BE2C (cell line): ENCODE measurements around the gene GHR.
"Not testable (repeated sequence)": the region's sequence is repeated elsewhere in the genome, so short reads cannot be mapped to it uniquely, and the experiment has no call there.

Experiments used
- DNase-seq: peaks from one replicate; pipeline ENCODE4 v3.0.0-alpha.2; 2020
- H3K27me3 ChIP-seq: fragments of 250-450 bp; sonication (Bioruptor Pico); 2 replicates; pipeline ENCODE4 v1.5.1; 2020; ENCODE audit warnings: mild to moderate bottlenecking
- H3K36me3 ChIP-seq: fragments of 250-450 bp; sonication (Bioruptor Pico); 2 replicates; pipeline ENCODE4 v1.5.1; 2020; ENCODE audit warnings: mild to moderate bottlenecking
- H3K4me1 ChIP-seq: fragments of 250-450 bp; sonication (Bioruptor Pico); 2 replicates; pipeline ENCODE4 v1.5.1; 2020
- H3K4me3 ChIP-seq: 2 replicates; pipeline ENCODE4 v1.5.1; 2011; ENCODE audit warnings: low read depth, low read length
- H3K9me3 ChIP-seq: fragments of 250-450 bp; sonication (Bioruptor Pico); 2 replicates; pipeline ENCODE4 v1.5.1; 2020
- TF ChIP-seq, protein P1 (sequence below): IDR thresholded peaks from 2 replicates; pipeline ENCODE4 v1.5.1; 2012; ENCODE audit warnings: mild to moderate bottlenecking, low read depth, low read length

GHR gene

DNA sequence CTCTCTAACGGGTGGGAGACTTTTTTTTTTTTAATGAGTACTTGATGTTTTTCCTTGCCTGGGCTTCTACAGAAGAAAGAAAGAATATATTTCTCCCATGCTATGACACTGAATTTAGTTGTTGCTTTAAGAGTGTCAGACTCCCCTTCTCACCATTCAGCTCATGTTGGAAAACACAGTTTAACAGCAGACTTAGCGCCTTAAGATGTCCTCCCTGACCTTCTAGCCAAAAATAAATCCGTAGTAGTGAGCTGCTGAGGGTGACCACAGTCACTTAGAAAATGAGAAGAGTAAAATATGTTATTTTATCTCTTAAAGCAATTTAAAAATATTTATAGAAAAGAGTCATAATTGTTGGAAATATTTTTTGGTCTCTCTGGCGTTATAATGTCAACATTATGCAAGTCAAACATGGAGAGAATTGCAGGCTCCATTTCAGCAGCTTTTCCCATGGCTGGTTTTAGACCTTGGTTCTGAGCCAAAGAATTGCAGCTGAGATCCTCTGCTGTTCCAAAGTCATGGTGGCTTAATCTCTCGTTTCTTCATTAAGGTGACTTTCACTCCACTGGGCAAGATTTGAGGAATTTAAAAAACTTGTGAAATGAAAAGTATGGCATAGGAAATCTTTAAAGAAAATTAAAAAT lies 143.5 kb downstream of the GHR start:
- DNase-seq, result no peak
- Histone ChIP-seq H3K36me3 (no peaks in the 10 kb centered on the region), H3K27me3 (no peaks in the 10 kb centered on the region), H3K4me1 (no peaks in the 10 kb centered on the region), H3K4me3 (no peak overlapping the region), H3K9me3 (no peaks in the 10 kb centered on the region)
- TF ChIP-seq, protein P1, sequence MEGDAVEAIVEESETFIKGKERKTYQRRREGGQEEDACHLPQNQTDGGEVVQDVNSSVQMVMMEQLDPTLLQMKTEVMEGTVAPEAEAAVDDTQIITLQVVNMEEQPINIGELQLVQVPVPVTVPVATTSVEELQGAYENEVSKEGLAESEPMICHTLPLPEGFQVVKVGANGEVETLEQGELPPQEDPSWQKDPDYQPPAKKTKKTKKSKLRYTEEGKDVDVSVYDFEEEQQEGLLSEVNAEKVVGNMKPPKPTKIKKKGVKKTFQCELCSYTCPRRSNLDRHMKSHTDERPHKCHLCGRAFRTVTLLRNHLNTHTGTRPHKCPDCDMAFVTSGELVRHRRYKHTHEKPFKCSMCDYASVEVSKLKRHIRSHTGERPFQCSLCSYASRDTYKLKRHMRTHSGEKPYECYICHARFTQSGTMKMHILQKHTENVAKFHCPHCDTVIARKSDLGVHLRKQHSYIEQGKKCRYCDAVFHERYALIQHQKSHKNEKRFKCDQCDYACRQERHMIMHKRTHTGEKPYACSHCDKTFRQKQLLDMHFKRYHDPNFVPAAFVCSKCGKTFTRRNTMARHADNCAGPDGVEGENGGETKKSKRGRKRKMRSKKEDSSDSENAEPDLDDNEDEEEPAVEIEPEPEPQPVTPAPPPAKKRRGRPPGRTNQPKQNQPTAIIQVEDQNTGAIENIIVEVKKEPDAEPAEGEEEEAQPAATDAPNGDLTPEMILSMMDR, result no peak

DNA sequence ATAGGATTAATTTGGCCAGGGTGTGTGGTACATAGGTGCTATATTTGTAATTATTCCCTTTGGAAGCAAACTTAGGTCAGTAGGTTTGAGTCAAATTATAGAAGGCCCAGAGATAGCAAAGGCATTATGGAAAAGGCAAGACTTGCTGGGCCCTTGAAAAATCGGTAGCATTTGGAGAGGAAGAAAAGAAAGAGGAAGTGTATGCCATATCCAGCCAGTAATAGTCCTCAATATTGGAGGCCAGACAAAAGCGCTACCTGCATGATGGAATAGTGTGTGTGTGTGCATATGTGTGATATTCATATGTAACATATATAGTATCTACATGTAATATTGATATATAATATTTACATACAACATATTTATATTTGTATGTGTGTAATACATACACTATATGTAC lies 146.1 kb downstream of the GHR start:
- Histone ChIP-seq H3K9me3 (no peaks in the 10 kb centered on the region), H3K4me1 (no peaks in the 10 kb centered on the region), H3K4me3 (no peak overlapping the region), H3K27me3 (no peaks in the 10 kb centered on the region), H3K36me3 (no peaks in the 10 kb centered on the region)
- no peak for DNase-seq
- TF ChIP-seq, protein P1, result no peak

DNA sequence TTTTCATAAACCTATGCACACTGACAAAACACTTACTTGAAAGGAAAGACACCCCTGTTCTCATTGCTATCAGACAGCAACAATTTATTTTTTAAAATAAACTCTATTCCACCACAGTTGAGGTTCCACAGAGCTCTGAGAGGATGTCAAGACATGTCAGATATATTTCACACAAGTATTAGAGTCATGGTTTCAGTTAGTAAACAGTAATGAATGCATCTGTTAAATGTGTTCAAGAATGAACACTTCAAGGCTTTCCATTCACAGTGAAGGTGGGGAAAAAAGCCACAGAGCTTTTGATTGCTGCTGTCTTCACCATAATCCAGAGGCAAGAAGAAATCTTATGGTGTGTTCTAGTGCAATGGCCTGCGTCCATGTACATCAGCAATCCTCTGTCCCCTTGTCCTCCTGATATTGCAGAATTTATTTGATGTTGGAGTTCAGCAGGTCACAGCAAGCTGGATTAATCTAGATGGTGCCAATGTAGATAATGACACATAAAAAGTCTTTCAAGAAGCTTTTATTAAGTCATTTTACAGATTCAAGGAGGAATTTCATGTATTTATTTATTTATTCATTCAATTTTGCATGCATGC lies 146.8 kb downstream of the GHR start:
- Histone ChIP-seq H3K27me3 (no peaks in the 10 kb centered on the region), H3K4me1 (no peaks in the 10 kb centered on the region), H3K36me3 (no peaks in the 10 kb centered on the region), H3K9me3 (no peaks in the 10 kb centered on the region; the same call in 1 of the 2 replicates), H3K4me3 (no peak overlapping the region)
- no peak for DNase-seq
- TF ChIP-seq, protein P1, result no peak

DNA sequence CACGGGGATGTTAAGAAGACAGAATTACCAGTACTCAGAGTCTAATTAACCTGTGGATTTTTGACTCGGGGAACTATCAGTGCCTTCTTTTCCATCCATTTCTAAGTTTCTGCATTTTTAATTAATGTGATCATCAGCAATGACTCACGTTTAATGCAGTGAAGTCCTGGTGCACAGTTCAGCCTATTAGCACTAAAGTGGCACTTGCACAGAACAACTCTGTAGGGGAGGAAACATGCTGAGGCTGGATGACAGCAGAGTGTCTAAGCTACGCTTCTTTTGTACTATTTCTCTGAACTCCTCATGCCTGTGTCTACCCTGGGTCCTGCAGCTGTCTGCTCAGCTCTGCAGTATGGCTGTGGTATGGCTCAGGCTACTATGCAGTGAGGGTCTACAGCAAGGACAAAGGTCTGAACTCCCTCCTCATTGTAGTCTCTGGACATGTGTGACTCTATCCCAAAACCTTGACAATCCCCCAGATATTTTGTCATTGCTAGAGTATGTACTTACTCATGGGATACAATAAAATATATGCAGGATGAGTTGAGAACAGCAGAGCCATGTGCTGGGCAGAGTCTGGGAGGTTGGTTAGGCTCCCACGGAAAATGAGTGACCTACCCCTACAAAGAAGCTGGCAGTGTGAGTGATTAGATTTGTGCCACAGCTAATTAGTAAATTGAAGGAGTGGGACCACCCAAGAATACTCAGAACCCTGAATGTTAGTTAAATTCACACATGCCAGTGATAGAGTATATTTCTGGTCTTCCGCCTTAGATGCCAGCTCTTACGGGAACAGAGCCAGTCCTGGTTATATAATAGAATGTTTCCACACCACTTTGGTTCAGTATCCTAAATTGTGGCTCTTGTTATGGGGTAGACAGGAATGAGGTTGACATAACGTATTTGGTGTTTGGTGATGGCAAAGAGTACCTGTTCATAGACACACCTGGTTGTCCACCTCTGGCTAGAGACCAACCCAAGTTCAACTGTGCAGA lies 148.0 kb downstream of the GHR start:
- TF ChIP-seq, protein P1, result no peak
- H3K4me3 ChIP-seq, result no peak overlapping the region
- H3K36me3 ChIP-seq, result no peaks in the 10 kb centered on the region
- H3K4me1 ChIP-seq, result no peaks in the 10 kb centered on the region
- H3K9me3 ChIP-seq, result no peaks in the 10 kb centered on the region; the same call in 1 of the 2 replicates
- no peaks in the 10 kb centered on the region for H3K27me3 ChIP-seq
- DNase-seq, result no peak

DNA sequence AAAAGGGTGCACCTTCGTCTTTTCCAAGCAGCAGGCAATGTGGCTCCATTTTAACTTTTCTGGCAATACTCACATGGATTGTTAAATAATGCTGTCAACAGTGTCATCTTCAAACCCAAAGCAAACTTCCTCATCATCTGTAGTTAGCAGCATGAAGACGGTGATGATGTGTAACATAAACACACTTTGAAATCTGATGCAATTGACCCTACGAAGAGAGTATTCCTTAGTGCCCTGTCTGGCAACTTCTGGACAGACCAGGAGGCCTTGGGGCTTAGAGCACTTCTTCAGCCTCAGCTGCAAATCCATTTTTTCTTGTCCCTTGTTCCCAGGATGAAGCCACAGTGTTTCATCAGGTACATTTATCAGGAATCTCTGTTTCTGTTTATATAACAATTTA lies 149.1 kb downstream of the GHR start:
- TF ChIP-seq, protein P1, result no peak
- H3K4me1 ChIP-seq, result no peaks in the 10 kb centered on the region
- no peak for DNase-seq
- no peaks in the 10 kb centered on the region; the same call in 1 of the 2 replicates for H3K9me3 ChIP-seq
- no peaks in the 10 kb centered on the region for H3K27me3 ChIP-seq
- H3K36me3 ChIP-seq, result no peaks in the 10 kb centered on the region
- H3K4me3 ChIP-seq, result no peak overlapping the region

DNA sequence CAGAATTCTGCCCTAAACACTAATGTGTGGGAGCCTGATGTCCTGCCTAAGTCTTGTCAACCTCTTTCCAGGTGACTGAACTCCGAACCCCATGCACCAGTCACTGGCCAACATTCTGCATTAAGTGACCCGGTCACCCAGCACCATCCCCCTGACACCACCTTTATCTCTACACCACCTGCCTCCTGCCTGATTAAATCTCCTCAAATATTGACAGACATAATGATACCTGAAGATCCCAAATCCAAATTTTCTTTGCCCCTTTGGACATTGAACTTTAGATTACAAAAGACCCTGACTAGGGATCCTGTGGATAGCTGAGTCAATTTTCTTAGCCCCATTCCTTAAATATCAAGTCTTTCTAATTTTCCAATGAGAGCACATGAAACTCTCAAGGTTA lies 150.1 kb downstream of the GHR start:
- Histone ChIP-seq H3K4me3 (no peak overlapping the region), H3K36me3 (no peaks in the 10 kb centered on the region), H3K9me3 (no peaks in the 10 kb centered on the region; the same call in 1 of the 2 replicates), H3K27me3 (no peaks in the 10 kb centered on the region), H3K4me1 (no peaks in the 10 kb centered on the region)
- TF ChIP-seq, protein P1, result no peak
- no peak for DNase-seq

DNA sequence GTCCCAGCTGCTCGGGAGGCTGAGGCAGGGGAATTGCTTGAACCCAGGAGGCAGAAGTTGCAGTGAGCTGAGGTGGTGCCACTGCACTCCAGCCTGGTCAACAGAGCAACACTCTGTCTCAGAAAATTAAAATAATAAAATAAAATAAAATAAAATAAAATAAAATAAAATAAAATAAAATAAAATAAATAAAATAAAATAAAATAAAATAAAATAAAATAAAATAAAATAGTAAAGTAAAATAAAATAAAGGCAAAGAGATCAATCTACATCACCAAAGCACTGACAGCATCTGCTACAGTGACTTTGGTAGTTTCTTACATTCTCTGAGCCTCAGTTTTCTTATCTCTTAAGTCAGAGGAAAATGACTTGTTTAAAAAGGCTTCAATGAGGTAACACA lies 152.7 kb downstream of the GHR start:
- not testable (repeated sequence) for H3K36me3 ChIP-seq, DNase-seq, H3K4me3 ChIP-seq, H3K9me3 ChIP-seq, H3K4me1 ChIP-seq, H3K27me3 ChIP-seq

DNA sequence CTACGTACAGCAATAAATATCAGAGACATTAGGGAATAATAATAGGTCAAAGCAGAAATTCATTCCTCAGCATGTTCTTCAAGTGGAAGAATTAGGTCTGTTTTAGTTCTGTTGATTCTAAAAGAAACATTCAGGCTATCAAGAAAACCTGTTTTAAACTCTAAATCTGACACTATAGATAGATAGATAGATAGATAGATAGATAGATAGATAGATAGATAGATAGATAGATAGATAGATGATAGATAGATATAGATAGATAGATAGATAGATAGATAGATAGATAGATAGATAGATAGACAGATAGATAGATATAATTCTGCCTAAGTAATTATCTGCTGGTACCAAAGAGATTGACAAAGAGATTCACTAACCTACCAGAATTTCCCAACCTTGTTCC lies 155.7 kb downstream of the GHR start:
- not testable (repeated sequence) for H3K36me3 ChIP-seq, H3K9me3 ChIP-seq, H3K4me3 ChIP-seq, DNase-seq, H3K4me1 ChIP-seq, H3K27me3 ChIP-seq
